Fibroblast of skin of right quadriceps (primary cell): ENCODE measurements around the gene PCDH9.

Experiments used
- DNase-seq: peaks from one replicate; pipeline ENCODE4 v3.0.0-alpha.2; 2013

The PCDH9 gene

DNA sequence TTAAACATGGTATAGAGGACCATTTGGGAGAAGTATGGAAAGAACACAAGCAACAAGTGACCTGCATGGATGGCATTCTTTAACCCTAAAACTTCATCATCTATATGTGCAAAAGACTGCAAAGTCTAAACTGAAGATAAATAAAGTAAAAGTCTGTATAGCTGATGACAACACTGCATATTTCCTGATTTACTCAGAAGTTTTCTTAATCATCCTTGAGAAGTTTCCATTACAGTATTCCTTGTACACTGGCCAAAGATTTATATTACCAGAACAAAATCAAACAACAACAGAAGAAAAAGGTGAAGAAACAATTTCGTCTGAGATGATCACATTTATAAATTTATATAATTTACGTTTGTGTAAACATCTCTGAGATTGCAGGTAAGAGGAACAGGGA is 805.7 kb downstream of the PCDH9 start:
- peak; percentile 74 for DNase-seq

GRCh38 chr13:66415444-66415843 is 814.7 kb downstream of the PCDH9 start:
- no peak for DNase-seq

DNA sequence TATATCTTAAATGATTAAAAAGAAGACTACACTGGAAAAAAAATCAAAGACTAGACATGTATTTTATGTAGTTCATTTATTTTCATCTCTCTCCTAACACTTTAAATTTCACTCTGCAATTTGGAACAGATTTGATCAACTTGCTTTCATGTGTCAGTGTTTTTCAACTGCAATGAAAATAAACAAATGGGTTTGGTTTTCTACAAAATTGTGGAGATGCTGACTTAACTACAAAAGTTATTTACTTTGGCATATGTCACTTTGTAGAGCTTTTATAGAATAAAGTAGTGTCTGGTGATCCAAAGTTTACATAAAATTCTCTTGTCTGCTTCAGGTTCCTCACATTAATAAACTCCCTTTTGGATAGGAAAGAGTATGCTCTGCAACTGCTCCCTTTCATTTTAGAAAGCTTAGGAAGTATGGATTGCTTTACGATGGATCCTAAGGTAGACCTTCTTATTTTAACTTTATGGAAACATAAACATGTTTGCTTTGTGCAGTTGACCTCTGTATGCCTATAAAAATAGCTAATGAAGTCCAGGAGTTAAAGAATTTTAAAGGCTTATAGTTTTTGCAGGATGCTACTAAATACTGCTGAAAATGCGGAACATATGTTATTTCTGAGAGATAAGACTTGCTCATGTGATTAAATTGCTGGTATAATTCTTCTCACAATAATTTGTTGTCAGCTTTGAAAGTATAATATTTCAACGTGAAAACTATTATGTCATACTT is 815.9 kb downstream of the PCDH9 start:
- DNase-seq: no peak

GRCh38 chr13:66410314-66410713 is 819.8 kb downstream of the PCDH9 start:
- DNase-seq: peak; percentile 57

- no peak for DNase-seq
Measured at GRCh38 chr13:66409542-66409941, 820.6 kb downstream of the PCDH9 start.

DNA sequence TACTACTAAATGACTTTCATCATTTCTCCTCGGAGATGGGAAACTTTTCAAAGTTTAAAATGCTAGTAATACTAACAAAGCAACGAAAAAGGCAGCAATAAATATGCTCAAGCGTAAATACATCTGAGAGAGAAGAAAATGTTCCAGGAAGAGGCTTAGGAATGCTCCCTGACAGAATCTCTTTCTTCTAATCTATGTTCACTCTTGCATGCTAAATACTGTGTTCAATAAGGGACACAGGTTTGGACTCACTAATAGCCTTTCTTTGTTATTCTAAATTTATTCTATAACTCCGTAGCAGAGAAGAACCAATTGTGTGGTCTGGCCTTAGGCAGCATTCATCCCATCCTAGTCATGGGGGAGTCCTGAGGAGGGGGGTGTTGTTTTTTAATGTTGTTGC is 823.0 kb downstream of the PCDH9 start:
- DNase-seq: no peak

- peak; percentile 83 for DNase-seq
Measured at GRCh38 chr13:66405908-66406802, 824.0 kb downstream of the PCDH9 start.

DNA sequence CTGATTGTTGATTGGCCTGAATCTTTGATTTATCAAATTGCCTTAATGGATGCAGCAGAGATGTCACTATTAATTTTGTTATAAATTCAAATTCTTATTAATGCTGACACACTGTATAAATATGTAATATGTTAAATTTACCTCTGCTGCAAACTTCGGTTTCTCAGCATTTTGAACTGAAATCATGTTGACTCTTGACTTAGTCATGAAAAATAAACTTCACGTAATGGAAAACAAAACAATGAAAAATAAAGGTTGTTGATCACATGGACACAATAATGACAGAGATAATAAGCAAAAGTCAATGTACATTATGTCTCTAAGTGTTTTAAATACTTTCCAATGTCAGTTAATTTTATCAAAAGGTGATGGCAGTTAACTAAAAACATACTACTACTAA is 827.6 kb downstream of the PCDH9 start:
- DNase-seq: no peak

DNA sequence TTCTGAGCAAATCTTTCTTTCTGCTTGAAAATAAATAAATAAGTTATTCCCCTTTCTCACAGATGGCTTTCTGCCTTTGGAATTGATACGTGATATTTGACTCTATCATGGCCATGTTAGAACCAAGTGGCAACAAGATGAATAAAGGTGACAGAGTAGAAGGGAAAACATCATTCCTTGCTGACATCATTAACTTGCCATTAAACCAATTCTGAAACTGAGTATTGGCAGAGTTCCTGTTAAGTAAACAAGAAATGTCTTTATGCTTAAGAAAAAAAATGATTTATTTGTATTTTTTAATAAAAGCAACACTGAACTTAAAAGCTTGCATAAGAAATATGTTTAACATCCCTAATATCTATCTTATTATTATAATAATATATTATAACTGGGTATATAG is 828.1 kb downstream of the PCDH9 start:
- DNase-seq: no peak

DNA sequence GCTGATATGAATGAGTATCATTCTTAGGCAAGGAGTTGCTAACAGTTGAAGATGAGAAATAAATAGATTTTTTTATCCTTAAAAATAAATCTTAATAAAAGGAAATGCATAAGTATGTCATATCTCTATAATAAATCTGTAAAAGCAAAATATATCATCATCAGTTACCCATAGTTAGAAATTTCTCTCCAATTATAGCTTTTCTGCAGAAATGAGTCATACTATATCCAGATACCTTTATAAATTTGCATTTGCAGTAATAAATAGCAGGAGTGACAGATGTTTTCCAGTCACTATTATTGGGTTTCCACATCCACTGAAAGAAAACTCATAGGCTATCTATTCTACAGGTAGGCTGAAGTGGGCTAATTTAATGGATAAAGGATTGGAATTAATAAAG is 829.8 kb downstream of the PCDH9 start:
- no peak for DNase-seq

DNA sequence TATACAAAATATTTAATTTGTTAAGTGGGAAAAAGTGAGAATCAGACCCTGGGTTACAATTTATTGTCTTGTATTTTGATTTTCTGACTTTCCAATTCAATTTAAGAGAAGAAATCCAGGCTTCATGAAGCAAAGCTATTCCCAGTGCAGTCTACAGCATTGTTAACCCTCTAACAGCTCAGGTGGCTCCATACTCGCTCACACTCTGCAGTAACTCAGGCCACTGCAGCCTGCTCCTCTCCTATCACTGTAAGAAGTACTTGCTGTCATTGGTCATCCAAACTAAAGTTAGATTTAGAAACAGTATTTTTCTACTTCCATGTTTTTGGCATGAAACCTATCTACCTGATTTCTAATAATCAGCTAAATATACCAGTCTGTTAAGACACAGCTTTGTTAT is 830.3 kb downstream of the PCDH9 start:
- no peak for DNase-seq

DNA sequence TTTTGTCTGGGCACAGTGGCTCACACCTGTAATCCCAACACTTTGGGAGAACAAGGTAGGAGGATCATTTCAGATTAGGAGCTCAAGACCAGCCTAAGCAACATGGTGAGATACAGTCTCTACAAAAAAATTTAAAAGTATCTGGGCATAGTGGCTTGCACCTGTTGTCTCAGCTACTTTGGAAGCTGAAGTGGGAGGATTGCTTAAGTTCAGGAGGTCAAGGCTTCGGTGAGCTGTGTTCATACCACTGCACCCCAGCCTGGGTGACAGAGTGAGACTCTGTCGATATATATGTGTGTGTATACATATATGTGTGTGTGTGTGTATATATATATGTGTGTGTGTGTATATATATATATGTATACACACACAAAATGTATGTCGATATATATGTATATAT is 833.0 kb downstream of the PCDH9 start:
- DNase-seq: no peak

GRCh38 chr13:66391322-66391721 is 838.8 kb downstream of the PCDH9 start:
- DNase-seq: no peak

GRCh38 chr13:66378894-66379293 is 851.2 kb downstream of the PCDH9 start:
- DNase-seq: no peak

DNA sequence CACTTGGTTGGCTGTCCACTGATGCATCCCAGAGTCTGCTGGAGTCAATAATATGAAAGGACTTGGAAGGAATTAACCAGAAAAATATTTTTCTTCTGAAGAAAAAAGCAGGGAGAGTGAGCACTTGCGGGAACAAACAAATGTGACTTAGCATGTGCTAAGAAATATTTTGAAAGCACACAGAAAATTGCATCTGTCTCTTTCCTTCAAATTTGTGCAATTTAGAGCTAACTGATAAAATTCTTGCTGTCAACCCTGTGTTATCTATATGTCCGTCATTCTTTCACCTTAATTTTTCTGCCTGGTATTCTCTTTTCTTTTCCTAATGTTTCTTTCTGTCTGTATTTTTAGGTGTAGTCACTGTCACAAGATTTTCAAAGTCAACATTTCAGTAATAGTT is 852.6 kb downstream of the PCDH9 start:
- no peak for DNase-seq

GRCh38 chr13:66375756-66376155 is 854.4 kb downstream of the PCDH9 start:
- DNase-seq: no peak

- DNase-seq: peak; percentile 16
Measured at GRCh38 chr13:66369666-66370065, 860.5 kb downstream of the PCDH9 start.

DNA sequence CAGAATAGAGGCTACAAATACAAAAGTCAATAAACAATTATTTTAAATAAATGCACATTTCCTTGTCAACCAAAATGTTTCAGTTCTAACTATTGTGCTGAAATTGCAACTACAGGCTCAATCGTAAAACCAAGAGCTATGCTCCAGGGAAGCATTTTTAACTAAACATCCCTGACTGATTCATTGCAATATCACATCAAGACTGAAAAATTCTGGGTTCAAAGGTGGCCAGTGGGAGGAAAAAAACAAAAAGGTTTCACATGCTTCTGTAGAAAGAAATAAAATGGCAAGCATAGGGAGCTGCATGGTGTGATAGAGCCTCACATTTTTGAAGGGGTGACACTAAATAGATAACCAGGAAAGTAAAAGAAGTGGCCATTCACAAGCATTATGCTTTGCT is 862.8 kb downstream of the PCDH9 start:
- no peak for DNase-seq

GRCh38 chr13:66365101-66365500 is 865.0 kb downstream of the PCDH9 start:
- no peak for DNase-seq

DNA sequence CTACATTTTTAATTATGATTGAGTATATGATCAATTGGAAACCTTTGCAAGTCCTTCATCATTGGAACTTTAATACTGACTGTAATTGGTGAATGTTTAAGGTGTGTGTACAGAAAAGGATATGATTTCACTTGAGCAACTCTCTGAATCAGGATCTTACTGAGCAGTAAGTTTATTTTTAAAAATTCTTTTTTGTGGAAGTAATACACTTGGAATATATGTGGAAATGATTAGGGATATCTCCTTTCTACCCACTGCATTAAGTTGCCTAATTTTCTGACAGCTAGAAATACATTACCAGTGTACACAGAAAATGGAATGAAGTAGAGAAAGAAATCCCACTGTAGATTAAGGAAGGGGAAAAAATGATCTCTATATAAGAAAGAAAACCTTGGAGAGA is 865.8 kb downstream of the PCDH9 start:
- DNase-seq: no peak

- DNase-seq: no peak
Measured at GRCh38 chr13:66362485-66362884, 867.7 kb downstream of the PCDH9 start.

- DNase-seq: no peak
Measured at GRCh38 chr13:66359910-66360552, 870.1 kb downstream of the PCDH9 start.

- no peak for DNase-seq
Measured at GRCh38 chr13:66359393-66359792, 870.7 kb downstream of the PCDH9 start.

GRCh38 chr13:66358564-66358963 is 871.6 kb downstream of the PCDH9 start:
- DNase-seq: no peak
